ENCODE measurements around the gene ATF5.

DNA sequence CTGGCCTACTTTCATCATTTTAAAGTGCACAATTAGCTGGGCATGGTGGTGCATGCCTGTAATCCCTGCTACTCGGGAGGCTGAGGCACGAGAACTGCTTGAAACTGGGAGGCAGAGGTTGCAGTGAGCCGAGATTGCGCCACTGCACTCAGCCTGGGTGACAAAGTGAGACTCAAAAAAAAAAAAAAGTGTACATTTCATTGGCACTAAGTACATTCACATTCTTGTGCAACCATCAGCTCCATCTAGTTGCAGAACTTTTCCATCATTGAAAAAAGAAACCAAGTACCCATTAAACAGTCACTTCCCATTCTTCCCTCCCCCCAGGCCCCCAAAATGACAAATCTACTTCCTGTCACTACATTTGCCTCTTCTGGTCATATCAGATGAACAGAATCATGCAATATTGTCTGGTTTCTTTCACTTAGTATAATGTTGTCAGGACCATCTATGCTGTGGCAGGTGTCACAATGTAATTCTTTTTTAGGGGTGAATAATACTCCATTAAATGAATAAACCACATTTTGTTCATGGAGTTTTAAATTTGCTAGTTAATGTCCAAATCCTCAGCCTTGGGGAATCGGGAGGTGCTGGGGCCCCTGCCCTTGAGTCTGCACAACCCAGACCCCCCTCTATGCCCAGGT, 39.4 kb downstream of the ATF5 start:
- TF ChIP-seq, protein P1, sequence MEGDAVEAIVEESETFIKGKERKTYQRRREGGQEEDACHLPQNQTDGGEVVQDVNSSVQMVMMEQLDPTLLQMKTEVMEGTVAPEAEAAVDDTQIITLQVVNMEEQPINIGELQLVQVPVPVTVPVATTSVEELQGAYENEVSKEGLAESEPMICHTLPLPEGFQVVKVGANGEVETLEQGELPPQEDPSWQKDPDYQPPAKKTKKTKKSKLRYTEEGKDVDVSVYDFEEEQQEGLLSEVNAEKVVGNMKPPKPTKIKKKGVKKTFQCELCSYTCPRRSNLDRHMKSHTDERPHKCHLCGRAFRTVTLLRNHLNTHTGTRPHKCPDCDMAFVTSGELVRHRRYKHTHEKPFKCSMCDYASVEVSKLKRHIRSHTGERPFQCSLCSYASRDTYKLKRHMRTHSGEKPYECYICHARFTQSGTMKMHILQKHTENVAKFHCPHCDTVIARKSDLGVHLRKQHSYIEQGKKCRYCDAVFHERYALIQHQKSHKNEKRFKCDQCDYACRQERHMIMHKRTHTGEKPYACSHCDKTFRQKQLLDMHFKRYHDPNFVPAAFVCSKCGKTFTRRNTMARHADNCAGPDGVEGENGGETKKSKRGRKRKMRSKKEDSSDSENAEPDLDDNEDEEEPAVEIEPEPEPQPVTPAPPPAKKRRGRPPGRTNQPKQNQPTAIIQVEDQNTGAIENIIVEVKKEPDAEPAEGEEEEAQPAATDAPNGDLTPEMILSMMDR (IDR thresholded peaks at IDR 0.05; ENCODE audit: insufficient read depth, low read depth, low read length): no peak
- no peak for TF ChIP-seq EZH2 (IDR thresholded peaks at IDR 0.05; ENCODE audit: insufficient read depth, low read length)

Measured in astrocyte (in vitro differentiated cells and primary cell).